RWPE2 (cell line): ENCODE results near the gene COQ3.
A peak's percentile ranks its signal among the peaks of the same experiment; 100 is the strongest.

Experiments
- ATAC-seq: fragments of 200-7000 bp; cut with Tn5 transposase; 3 replicates; pipeline ENCODE4 v1.9.1; 2021; ENCODE audit warnings: low read depth
- DNase-seq: peaks from one replicate; pipeline ENCODE4 v3.0.0-alpha.2; 2020; ENCODE audit warnings: low spot score
- H3K27ac ChIP-seq: fragments of 450-650 bp; 2 replicates; pipeline ENCODE4 v1.5.1; 2017; ENCODE audit warnings: mild to moderate bottlenecking; ENCODE audit not compliant: poor library complexity, severe bottlenecking
- H3K27me3 ChIP-seq: fragments of 250-450 bp; sonication (Bioruptor Pico); 2 replicates; pipeline ENCODE4 v1.5.1; 2021; ENCODE audit warnings: mild to moderate bottlenecking, moderate library complexity; ENCODE audit not compliant: insufficient read depth, poor library complexity, severe bottlenecking
- H3K36me3 ChIP-seq: fragments of 250-450 bp; sonication (Bioruptor Pico); 2 replicates; pipeline ENCODE4 v1.5.1; 2020; ENCODE audit warnings: low read depth, mild to moderate bottlenecking, moderate library complexity
- H3K4me1 ChIP-seq: fragments of 250-450 bp; sonication (Bioruptor Pico); 2 replicates; pipeline ENCODE4 v1.5.1; 2021; ENCODE audit warnings: mild to moderate bottlenecking, moderate library complexity; ENCODE audit not compliant: insufficient read depth, poor library complexity, severe bottlenecking
- H3K4me3 ChIP-seq: fragments of 250-450 bp; sonication (Bioruptor Pico); 2 replicates; pipeline ENCODE4 v1.5.1; 2021; ENCODE audit warnings: mild to moderate bottlenecking, moderate library complexity; ENCODE audit not compliant: severe bottlenecking
- H3K9me3 ChIP-seq: fragments of 250-450 bp; sonication (Bioruptor Pico); 2 replicates; pipeline ENCODE4 v1.5.1; 2021; ENCODE audit warnings: mild to moderate bottlenecking, moderate library complexity; ENCODE audit not compliant: severe bottlenecking
- CTCF ChIP-seq: fragments of 450-650 bp; IDR thresholded peaks from one replicate; pipeline ENCODE4 v1.5.1; 2017; ENCODE audit warnings: mild to moderate bottlenecking, moderate library complexity; ENCODE audit not compliant: poor library complexity, severe bottlenecking

The COQ3 gene

GRCh38 chr6:99427988-99428387 lies 34.0 kb upstream of the COQ3 start:
- Histone ChIP-seq H3K27me3 (no peaks in the 10 kb centered on the region), H3K9me3 (no peaks in the 10 kb centered on the region), H3K27ac (no peak overlapping the region), H3K36me3 (peaks cover 38% of the 10 kb centered on the region), H3K4me1 (peaks cover 19% of the 10 kb centered on the region), H3K4me3 (no peak overlapping the region)
- no peak for TF ChIP-seq CTCF
- ATAC-seq: no peak
- no peak for DNase-seq

- peak overlapping the region; percentile 80 for H3K4me3 ChIP-seq
- no peak for TF ChIP-seq CTCF
- peaks cover 37% of the 10 kb centered on the region for H3K36me3 ChIP-seq
- no peaks in the 10 kb centered on the region for H3K9me3 ChIP-seq
- no peaks in the 10 kb centered on the region for H3K27me3 ChIP-seq
- DNase-seq: no peak
- no peak for ATAC-seq
- H3K4me1 ChIP-seq: peaks cover 22% of the 10 kb centered on the region
- peak overlapping the region; percentile 94 for H3K27ac ChIP-seq
Measured at GRCh38 chr6:99426451-99426757, 32.4 kb upstream of the COQ3 start.

- peaks cover 37% of the 10 kb centered on the region for H3K36me3 ChIP-seq
- H3K9me3 ChIP-seq: no peaks in the 10 kb centered on the region
- peak; percentile 60 for ATAC-seq
- peaks cover 22% of the 10 kb centered on the region for H3K4me1 ChIP-seq
- peak; percentile 69 for TF ChIP-seq CTCF
- H3K27me3 ChIP-seq: no peaks in the 10 kb centered on the region
- DNase-seq: peak; percentile 73
- peak overlapping the region; percentile 80 for H3K4me3 ChIP-seq
- peak overlapping the region; percentile 94 for H3K27ac ChIP-seq
Measured at GRCh38 chr6:99425647-99426450, 31.9 kb upstream of the COQ3 start.

GRCh38 chr6:99424761-99425646 lies 31.0 kb upstream of the COQ3 start, which contains the start of gene PNISR:
Gene PNISR, minus strand, starts transcription at chr6:99425308. Its CDS starts 10,649 bp downstream, at chr6:99414659.
- Histone ChIP-seq H3K27me3 (no peaks in the 10 kb centered on the region), H3K9me3 (no peaks in the 10 kb centered on the region), H3K36me3 (peaks cover 37% of the 10 kb centered on the region), H3K4me1 (peaks cover 22% of the 10 kb centered on the region), H3K27ac (peak within 1 kb of the TSS; percentile 94), H3K4me3 (peak within 1 kb of the TSS; percentile 80)
- TF ChIP-seq CTCF: no peak
- peak; percentile 90 for ATAC-seq
- peak; percentile 86 for DNase-seq
